ENCODE results near the gene SPC25. TPM values are rescaled to one million over a fixed set of nuclear protein-coding genes. Genes with fewer than 3 reads are reported as not detected.
"Not testable (repeated sequence)": the region's sequence is repeated elsewhere in the genome, so short reads cannot be mapped to it uniquely, and the experiment has no call there.

SPC25 gene
- total RNA-seq, 1 donor from 2014 or later: 8.2 TPM

DNA sequence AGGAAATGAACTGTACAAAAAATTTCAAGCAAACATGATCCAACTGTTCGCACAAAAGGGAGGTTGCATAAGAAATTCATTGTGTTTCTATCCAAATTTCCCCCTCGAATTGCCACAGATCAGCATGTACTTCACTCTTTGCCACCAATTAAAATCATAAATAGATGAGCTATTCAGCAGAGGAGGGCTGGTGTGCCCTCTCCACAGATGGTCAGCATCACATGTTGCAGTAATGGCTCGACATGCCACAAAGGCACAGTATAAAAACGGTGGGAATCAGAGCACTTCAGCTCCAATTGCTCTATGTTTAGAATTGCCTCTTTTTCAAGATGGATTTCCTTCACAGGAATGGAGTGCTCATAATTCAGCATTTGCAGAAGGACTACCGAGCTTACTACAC is 10.8 kb upstream of the SPC25 start, which contains the start of gene G6PC2:
Gene G6PC2, plus strand, starts transcription at position 289 of the 400 bp plus-strand sequence. Its CDS starts 41 bp downstream, at position 330.
- no peak for DNase-seq

DNA sequence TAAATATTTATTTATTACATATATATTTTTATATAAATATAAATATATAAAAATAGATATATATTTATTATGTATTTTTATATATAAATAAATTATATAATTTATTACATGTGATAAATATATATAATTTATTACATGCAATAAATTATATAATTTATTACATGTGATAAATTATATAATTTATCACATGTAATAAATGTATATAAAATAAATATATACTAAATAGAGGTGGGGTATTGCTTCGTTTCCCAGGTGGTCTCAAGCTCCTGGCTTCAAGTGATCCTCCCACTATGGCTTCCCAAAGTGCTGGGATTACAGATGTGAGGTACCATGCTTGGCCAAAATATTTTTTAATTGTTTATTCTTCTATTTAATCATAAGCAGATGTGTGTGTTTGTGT is 7.2 kb upstream of the SPC25 start:
- no peak for DNase-seq

DNA sequence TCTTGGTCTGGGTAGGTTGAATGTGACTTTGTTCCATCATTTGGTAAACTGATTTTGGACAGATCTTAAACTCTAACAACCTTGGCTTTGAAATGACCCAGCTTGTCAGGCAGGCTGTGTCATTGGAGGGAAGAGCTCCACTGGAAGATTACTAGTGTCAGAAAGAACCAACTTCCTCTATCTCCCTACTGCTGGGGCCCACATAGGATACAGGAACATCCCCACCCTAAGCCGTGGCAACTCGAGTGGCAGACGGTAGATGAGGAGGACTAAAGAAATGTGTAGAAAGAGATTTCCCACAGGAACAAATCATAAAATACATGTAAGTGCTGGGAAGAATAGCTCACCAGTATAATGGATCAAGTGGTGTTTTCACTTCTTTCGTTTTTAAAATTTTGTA is 6.6 kb upstream of the SPC25 start:
- no peak for DNase-seq

DNA sequence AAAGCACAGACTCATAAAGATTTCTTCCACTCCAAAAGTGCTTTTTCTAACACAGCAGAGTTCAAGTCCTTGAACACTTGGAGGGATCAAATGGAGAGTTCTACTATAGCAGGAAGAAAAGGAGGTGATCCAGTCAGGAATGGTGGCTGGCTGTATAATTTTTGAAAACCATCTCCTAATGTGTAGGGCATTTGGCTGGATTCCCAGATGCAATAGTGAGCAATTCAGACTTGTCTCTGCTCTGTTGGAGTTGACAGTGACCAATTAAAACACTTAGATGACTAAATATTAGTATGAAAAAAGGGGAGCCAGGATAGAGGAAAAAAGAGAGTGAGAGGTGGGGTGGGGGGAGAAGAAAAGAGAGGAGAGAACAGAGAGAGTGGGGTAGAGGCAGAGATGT is 5.5 kb upstream of the SPC25 start:
- no peak for DNase-seq

DNA sequence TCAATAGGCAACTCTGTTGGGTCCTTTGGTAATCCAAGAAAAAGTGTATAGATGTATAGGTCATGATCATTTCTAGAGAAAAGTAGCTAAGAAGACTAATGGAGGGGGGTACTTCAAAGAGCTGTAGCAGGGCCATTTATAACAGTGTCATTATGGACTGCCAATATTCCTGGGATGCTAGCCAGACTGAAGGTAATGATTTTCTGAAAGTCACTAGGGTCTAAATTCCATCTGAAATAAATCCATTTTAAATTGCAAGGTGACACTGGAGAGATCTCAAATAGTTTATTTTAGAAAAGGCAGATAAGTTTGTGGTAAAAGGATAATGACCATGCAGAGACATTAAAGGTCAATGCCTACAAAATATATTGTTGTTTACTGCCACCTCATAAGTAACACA is 4.5 kb upstream of the SPC25 start:
- DNase-seq: no peak

DNA sequence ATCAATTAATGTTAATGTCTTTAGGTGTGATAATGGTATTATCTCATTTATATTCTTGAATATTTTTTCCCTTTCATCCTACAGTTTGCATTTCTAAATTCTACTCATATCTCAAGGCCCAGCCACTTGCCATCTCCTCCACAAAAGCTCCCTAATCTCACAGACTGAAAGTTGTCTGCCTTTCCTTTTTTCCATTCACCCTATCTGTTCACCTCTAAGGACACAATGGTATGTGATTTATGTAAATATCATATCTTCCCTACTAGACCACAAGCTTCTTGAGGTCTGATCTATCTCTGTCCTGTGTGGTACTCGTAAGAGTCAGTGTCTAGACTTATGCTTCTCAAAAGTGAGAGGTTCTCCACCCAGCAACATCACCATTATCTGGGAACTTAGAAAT is 3.9 kb upstream of the SPC25 start:
- DNase-seq: no peak

DNA sequence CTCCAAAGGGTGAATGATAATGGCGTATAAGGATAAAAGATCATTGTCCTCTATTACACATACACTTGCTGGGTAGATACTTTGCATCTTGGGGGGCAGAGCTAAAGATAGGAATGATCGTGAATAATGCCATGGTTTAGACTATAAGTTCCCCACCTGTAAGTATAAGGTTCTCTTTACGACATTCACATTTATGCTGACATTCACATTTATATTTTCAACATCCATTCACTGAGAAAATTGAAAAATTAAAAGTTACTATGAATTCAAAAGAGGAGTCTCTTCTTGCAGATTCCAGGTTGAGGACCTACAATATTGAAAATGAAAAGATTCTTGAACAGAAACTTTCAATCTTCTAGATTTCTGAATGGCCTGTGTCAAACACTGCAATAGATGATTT is 2.1 kb upstream of the SPC25 start:
- DNase-seq: no peak

DNA sequence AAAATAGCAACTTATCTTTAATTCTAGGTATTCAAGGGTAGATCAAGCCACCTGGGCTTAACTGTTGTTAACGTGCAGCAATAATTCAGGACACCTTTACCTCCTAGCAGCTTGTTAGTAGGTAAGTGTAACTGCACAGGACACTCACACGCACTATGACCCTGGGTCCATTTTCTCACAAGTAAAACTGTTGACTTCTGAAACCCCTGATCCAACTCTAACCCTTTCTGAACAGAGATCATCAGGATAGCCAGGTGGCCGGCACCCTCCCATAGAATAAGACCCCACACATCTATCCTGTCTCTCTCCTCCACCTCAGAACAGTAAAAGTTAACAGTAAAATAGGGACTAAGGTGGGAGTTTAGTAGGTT is 610 bp downstream of the SPC25 start:
- DNase-seq: no peak

DNA sequence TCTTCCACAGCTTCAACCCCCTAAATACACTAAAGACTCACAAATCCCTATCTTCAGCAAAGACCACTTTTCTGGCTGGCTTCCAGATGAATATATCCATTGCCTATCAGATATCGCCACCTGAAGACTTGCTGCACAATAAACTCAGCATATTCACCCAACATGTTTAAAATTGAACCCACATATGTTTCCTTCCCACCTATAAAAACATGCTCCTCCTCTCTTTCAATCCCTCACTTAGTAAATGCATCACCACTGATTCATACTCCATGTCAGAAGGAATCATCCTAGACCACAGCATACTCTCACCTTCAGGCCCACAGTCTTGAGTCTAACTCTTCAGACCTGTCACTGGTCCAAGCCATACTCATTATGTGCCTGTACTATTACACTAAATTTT is 5.3 kb downstream of the SPC25 start:
- no peak for DNase-seq

DNA sequence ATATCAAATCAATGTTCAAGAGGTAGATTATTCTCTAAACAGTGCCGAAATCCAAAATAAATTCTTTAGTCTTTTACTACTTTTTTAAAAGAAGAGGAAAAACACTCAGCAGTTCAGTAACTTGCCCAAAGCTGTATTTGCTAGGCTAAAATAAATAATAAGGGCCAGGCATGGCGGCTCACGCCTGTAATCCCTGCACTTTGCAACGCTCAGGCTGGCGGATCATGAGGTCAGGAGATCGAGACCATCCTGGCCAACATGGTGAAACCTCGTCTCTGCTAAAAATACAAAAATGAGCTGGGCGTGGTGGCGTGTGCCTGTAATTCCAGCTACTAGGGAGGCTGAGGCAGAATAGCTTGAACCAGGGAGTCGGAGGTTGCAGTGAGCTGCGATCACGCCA is 8.1 kb downstream of the SPC25 start:
- DNase-seq: not testable (repeated sequence)

DNA sequence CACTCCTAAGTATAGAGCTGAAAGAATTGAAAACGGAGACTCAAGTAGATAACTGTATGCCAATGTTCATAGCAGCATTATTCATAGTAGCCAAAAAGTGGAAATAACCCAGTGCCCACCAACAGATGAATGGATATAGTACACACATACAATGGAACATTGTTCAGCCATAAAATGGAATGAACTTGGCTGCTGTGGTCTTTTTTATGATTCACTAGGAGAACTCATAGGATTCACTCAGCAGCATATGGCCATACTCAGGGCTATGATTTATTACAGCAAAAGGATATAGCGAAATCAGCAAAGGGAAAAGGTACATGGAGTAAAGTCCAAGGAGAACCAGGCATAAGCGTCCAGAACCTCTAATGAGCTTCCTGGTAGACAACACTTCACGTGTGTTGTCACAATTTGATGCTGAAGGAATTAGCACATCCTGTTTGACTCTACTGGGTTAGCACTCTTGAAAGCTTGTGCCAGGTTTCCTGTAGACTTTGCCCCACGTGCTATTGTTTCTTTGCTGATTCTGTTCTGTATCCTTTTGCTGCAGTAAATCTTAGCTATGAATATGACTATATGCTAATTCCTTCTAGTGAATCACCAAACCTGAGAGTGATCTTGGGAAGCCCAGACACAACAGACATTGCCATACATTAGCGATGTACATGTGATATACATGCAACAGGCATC is 15.7 kb downstream of the SPC25 start:
- DNase-seq: no peak

DNA sequence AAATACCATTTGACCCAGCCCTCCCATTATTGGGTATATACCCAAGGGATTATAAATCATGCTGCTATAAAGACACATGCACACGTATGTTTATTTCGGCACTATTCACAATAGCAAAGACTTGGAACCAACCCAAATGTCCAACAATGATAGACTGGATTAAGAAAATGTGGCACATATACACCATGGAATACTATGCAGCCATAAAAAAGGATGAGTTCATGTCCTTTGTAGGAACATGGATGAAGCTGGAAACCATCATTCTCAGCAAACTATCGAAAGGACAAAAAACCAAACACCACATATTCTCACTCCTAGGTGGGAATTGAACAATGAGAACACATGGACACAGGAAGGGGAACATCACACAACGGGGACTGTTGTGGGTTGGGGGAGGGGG is 19.4 kb downstream of the SPC25 start:
- DNase-seq: not testable (repeated sequence)

DNA sequence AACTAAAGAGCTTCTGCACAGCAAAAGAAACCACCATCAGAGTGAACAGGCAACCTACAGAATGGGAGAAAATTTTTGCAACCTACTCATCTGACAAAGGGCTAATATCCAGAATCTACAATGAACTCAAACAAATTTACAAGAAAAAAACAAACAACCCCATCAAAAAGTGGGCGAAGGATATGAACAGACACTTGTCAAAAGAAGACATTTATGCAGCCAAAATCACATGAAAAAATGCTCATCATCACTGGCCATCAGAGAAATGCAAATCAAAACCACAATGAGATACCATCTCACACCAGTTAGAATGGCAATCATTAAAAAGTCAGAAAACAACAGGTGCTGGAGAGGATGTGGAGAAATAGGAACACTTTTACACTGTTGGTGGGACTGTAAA is 19.9 kb downstream of the SPC25 start:
- not testable (repeated sequence) for DNase-seq

DNA sequence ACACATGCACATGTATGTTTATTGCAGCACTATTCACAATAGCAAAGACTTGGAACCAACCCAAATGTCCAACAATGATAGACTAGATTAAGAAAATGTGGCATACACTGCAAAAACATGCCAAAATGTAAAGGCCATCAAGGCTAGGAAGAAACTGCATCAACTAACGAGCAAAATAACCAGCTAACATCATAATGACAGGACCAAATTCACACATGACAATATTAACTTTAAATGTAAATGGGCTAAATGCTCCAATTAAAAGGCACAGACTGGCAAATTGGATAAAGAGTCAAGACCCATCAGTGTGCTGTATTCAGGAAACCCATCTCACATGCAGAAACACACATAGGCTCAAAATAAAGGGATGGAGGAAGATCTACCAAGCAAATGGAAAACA is 23.1 kb downstream of the SPC25 start:
- not testable (repeated sequence) for DNase-seq

DNA sequence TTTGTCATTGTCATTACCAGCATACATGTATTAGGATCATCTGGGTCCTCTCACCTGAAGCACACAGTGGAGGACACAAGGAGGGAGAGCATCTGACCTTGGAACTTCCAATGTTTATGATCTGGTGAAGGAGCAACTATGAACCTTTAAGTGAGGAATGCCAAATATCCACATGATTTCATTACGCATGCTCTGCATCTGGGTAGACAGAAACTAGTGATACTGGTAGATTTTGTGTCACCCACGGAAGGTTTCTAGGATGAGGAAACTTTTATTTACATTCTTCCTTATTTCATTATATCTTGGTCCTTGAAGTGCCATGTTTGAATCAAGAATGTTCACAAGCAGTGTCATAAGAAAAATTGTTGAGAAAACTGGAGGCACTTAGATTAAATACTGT is 32.1 kb downstream of the SPC25 start:
- DNase-seq: no peak

DNA sequence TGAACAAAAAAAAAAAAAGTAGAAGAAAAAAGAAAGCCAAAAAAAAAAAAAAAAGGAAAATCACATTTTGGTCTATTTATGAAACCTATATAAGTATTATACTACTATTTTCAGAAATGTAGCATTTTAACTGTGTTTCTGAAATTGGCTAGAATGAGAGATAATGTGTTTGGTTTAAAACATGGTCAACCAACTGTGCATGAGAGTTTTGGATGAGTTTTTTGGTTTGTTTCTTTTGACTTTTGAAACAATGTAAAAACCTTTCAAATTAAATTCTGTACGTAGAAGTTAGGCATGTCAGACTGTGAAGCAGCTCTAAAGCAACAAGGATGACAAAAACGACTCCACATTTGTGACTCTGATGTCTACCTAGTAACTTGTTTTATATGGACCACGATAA is 34.6 kb downstream of the SPC25 start:
- no peak for DNase-seq

DNA sequence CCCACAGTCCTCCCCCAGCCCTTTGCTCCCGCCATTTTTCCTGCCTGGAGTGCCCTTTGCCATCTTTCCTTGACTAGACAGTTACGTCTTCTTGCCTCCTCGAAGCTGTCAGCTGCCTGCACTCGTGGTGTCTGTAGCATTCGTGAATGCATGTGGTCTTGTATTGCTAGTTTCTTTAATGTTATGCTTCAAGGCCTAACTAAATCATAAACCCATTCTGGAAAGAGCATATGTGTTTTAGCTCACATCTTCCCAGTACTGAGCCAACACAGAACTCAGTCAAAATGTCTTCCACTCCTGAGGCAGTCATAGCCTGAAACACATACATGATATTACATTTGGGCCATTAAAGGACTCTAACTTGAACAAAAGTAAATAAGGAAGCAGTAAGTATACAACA is 35.6 kb downstream of the SPC25 start:
- DNase-seq: no peak

DNA sequence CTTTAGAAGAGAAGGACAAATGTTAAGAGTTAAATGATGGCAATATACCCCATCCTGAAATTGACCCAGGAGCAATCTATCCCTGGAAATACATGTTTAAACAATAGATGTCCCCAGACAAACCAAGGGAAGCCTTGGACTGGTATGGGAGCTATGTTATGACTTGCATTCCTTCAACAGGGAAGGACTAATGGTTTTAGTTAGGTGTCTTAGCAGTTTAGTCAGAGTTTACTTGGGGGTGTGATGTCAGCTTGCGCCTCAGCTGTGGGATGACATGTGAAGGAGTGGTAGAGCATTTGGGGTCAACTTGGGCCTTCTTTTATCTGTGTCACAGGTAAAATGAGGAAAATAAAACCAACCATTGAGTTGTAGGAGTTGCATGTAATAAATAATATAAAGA is 36.8 kb downstream of the SPC25 start:
- DNase-seq: no peak

DNA sequence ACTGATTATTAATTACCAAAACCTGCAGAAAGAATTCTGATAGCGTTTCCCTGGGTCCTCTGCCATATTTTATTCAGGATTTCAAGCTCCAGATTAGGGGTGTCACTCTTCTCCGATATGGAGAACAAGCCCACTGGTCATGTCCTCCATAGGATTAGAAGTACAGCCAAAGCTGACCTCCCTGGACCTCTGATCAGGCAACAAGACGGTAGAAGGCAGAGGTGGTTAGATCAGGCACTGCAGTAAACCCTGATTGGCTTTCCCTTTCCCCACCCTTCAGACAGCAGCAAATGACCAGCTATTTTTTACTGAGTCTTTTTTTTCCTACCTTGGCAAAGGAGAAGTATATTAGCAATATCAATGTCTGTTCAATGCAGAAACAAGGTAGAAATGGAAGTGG is 37.7 kb downstream of the SPC25 start:
- DNase-seq: no peak

DNA sequence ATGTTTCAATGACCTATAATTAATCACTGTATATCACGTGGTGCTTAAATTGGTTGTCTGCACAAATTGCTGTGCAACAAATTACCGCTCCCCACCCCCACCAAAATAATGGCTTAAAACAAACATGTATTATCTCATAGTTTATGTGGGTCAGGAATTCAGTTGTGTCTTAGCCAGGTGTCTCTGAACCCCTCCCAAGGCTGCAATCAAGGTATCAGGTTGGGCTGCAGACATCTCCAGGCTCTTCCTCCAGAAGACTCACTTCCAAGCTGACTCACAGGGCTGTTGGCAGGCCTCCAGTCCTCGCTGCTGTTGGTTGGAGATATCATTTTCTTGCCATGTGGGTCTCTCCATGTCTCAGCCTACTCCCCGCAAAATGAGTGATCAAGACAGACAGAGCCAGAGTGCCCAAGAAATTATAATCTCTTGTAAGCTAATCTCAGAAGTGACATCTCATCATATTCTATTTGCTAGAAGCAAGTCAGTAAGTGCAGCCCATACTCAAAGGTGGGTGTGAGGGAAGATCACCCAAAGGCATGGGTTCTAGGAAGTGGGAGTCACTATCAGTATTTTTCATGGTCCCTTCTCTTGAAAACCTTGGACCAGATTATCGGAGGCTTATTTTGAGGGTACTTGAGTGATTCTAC is 38.4 kb downstream of the SPC25 start:
- DNase-seq: no peak

DNA sequence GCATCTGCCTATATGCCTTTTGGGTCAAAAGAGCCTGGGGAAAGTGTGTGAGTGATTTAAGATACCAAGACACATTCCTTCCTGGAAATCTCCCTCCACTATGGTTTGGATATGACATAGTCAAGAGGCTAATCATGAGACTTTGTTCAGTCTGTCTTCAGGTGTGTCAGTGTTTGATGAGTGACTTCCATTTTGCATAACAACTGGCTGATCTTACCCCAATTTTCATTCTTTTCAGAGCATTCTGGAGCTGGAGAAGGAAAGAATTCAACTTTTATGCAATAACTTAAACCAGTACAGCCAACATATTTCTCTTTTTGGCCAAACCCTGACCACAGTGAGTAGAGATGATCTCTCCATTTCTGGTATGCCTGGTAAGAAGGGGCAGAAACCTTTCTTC is 39.4 kb downstream of the SPC25 start:
- DNase-seq: no peak

DNA sequence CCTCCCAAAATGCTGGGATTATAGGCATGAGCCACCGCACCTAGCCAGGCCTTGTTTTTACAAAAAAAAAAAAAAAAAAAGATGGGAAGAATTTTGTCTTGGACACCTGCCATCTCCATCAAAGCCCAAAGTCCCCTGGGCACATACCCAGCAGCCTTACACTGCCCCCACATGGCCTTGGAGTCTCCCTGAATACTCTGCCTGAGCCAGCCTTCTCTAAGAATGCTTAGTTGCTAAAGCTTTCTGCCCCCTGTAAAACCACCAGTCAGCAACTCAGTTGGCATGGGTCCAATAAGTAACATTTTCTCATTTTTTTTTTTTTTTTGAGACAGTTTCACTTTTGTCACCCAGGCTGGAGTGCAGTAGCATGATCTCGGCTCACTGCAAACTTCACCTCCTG is 40.6 kb downstream of the SPC25 start:
- DNase-seq: no peak

DNA sequence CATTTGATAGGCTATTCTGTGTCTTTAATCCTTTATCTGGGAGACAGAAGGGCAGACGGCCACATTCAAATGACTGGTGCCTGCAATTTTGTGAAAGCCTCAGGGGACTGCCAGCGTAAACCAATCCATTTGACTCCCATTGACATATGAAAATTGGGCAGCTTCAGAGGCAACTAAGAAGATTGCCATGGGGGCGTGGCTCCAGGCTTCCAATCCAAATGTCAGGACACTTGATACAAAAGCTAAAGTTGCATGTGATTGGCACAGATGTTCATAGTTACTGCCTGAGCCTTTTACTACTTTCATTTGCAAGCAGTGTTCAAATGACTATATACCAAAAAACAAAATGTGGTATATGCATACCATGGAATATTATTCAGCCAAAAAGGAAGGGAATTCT is 42.0 kb downstream of the SPC25 start:
- no peak for DNase-seq

DNA sequence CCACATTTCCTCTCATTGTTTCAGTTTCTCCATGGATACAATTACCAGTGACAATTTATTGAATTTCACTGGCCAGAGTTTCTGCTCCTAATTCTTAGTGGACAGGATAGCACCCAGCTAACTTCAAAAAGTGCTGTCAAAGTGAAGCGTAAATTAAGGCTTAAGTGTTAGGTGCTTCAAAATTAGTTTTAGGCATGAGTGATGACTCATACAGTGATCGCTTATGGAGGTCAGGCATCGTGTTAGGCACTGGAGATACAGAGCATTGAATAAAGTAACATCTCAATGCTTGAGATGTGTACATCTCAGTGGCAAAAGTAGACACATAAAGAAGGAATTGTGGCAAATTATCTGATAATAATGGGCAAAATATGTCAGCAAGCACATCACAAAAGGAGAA is 47.0 kb downstream of the SPC25 start:
- no peak for DNase-seq

DNA sequence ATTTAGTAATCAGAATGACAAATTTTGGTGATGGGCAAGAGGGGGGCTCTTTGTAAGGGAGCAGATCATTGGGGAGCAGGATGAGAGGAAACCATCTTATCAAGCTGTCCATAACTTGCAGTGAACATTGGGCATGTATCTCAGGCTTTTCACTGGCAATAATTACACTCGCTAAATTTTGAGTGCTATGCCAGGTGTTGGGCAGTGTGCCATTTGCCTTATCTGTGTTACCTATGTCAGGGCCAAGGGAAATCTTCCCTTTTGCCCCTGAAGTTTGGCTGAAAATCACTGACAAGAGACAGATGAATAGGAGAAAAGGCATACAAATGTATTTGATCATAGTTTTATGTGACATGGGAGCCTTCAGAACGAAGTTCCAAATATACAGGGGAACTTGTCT is 48.8 kb downstream of the SPC25 start:
- DNase-seq: no peak
